Activated CD8-positive, alpha-beta memory T cell treated with anti-CD3 and anti-CD28 coated beads, Interleukin-2, amount 50 U/mL, for 48 hours (primary cell): ENCODE results near the gene SYNE2.

Source experiments
- DNase-seq: peaks from one replicate; pipeline ENCODE4 v3.0.0-alpha.2; 2020

SYNE2 gene

DNA sequence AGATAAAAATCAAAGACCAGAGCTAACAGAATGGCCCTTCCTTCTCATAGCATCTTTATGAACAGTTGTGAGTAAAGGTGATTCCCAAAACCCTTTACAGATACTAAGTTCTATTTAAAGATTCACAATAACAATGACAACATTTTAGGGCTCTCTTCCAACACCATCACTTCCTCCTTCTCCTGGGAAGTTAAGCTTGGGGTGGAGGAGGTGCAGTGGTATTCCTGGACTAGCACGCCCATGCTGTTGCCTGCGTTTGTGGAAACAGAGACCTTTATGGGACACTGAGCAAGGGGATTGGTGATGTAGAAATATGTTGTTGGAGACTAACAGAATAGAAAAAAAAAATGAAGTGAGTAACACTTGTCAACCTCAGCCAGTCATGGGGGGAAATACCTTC lies 22.5 kb downstream of the SYNE2 start:
- no peak for DNase-seq

GRCh38 chr14:63877550-63877939 lies 24.7 kb downstream of the SYNE2 start:
- no peak for DNase-seq

GRCh38 chr14:63878052-63878451 lies 25.2 kb downstream of the SYNE2 start:
- no peak for DNase-seq

DNA sequence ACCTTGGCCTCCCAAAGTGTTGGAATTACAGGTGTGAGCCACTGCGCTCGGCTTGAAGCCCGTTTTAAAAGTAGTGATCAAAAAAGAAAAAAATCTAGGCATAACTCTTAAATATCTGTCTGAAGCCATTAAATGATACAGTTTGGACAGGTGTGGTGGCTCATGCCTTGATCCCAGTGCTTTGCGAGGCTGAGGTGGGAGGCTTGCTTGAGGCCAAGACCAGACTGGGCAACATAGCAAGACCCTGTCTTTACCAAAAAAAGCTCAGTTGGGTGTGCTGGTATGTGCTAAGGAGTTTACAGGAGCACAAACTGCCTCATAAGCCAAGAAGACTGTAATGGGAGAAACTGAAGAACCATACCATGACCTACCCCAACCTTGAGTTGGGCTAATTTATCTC lies 26.0 kb downstream of the SYNE2 start:
- DNase-seq: no peak

DNA sequence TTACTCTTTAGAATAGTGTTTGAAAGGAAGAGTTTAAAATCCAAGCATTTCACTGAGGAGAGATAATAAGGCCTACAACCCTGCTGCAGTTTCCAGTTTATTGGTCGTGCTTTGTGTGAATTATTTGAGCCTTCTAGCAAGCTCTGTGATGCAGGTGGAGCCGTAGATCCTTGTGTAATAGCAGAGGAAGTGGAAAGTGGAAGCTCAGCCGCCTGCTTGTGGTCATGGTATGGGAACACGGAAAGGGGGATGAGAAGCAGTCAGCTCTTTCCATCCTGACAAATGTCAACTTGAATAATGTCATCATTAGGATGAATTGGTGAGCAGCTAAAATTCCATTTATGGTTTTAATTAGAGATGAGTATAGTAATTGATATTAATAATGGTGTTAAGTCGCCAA lies 29.1 kb downstream of the SYNE2 start:
- no peak for DNase-seq

- no peak for DNase-seq
Measured at GRCh38 chr14:63887899-63888298, 35.1 kb downstream of the SYNE2 start.

GRCh38 chr14:63890553-63890952 lies 37.7 kb downstream of the SYNE2 start:
- no peak for DNase-seq

GRCh38 chr14:63891148-63891975 lies 38.6 kb downstream of the SYNE2 start:
- no peak for DNase-seq

GRCh38 chr14:63892265-63892664 lies 39.5 kb downstream of the SYNE2 start:
- DNase-seq: no peak

DNA sequence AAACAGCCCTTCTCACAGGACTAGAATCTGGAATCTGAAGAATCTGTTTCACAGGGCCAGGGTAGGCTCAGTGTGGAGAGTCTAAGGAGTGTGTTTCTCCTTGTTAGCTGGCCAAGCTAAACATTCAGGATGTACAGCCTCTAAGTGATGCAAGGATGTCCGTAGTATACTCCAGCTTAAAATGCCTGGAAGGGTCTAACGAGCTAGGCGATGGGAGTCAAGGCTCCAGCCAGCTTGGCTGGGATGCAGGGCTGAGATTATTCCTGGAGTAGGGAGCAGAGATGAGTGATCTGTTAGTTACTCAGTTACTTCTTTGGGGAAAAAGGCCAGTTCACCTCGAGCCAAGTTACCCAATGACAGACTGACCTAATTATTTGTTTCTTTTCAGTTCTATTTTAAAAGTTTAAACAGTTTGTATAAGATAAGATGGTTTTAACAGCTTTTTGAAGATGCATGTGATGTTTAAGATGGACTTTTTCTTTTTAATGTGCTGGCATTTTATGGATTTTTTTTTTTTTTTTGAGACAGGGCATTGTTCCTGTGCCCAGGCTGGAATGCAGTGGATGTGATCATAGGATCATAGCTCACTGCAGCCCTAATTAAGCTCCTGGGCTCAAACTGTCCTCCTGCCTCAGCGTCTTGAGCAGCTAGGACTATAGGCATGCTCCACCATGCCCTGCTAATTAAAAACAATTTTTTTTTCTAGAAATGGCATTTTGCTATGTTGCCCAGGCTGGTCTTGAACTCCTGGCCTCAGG lies 41.1 kb downstream of the SYNE2 start:
- DNase-seq: no peak

GRCh38 chr14:63895510-63895909 lies 42.7 kb downstream of the SYNE2 start:
- no peak for DNase-seq

DNA sequence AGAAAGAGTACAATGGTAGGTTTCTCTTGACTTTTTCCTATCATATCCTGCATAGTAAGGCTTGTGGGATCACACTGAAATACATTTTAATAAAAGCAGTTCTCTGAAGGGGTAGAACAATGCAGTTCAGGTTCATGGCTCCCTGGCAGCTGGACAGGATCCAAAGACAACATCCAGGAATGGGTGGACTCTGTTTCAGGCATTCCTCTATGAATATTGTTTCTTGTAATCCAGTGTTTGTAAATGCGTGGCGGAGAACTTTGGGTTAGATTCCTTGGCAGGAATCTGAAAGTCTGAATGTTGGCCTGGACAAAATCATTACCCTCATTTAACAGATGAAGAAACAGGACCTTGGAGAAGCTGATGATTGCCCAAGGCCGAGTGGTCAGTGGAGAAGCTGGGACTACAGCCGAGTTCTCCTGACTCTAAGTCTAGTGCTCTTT lies 43.5 kb downstream of the SYNE2 start:
- no peak for DNase-seq

DNA sequence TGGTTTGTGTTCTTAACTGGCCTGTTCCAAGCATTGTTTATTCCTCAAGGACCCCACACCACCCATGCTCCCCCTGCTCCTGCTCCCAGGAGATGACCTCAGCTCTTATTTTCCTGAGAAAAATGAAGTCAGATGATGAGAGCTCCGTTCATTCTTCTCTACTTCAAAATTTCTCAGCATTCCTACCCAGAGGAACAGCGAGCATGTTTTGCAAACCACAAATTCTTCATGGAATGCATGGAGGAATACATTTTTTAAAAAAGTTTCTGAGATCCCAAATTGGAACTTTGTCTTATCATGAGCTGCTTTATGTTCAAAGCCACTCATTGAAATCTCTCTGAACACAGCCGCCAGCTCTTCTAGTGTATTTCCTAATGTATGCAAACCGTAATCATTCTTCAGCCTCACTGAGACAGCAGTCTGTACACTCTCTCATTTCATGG lies 44.9 kb downstream of the SYNE2 start:
- no peak for DNase-seq

DNA sequence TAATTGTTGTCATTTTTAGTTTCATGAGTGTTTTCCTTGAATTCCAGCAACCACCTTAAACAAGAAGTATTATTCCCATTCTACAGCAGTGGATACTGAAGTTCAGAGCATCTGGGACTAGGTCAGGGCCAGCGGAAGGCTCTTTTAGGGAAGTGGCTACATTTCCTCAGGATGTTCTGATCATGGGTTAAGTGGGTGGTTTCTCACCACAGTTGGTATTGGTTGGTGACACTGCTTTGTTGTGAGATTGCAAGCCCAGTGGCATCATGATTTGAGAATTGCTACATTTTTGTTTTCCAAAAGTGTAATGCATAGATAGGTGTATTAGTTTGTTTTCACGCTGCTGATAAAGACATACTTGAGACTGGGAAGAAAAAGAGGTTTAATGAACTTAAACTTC lies 47.1 kb downstream of the SYNE2 start:
- no peak for DNase-seq

- DNase-seq: no peak
Measured at GRCh38 chr14:63901434-63902085, 48.8 kb downstream of the SYNE2 start.

DNA sequence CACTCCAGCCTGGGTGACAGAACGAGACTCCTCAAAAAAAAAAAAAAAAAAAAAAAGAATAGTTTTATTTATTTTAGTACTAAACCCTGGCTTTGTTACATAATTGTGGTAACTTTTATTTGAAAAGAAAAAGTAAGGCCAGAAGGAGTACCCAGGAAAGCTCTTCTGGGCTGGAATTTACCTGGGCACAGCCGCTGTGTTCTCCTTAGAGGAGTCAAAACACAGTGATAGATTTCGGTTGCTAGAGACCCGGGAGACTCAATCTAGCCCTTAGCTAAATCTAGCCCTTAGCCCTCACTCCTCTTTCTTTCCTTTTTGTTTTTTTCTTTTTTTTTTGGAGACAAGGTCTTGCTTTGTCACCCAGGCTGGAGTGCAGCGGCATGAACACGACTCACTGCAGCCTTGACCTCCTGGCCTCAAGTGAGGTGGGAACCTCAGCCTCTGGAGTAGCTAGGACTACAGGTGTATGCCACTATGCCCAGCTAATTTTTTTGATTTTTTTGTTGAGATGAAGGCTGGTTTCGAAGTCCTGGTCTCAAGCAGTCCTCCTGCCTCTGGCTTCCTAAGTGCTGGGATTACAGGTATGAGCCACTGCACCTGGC lies 49.7 kb downstream of the SYNE2 start:
- no peak for DNase-seq

- DNase-seq: no peak
Measured at GRCh38 chr14:63904724-63905123, 51.9 kb downstream of the SYNE2 start.

GRCh38 chr14:63905370-63905769 lies 52.6 kb downstream of the SYNE2 start:
- no peak for DNase-seq

- no peak for DNase-seq
Measured at GRCh38 chr14:63908667-63909264, 56.0 kb downstream of the SYNE2 start.

GRCh38 chr14:63909984-63910383 lies 57.2 kb downstream of the SYNE2 start:
- DNase-seq: no peak

GRCh38 chr14:63910583-63911363 lies 58.0 kb downstream of the SYNE2 start:
- no peak for DNase-seq

GRCh38 chr14:63911404-63911803 lies 58.6 kb downstream of the SYNE2 start:
- DNase-seq: no peak
